GM23338 (cell line): ENCODE results near the gene AMPH. TPM values are rescaled to one million over a fixed set of nuclear protein-coding genes. Genes with fewer than 3 reads are reported as not detected.

Source experiments
- ATAC-seq: fragments of 200-7000 bp; cut with Tn5 transposase; 3 replicates; pipeline ENCODE4 v1.9.1; 2020
- DNase-seq: peaks from one replicate; pipeline ENCODE4 v3.0.0-alpha.2; 2015; ENCODE audit warnings: low spot score
- H2AFZ ChIP-seq: fragments of 200-600 bp; sonication (generic); 2 replicates; pipeline ENCODE4 v1.8.0; 2016; ENCODE audit warnings: antibody characterized with exemption, mild to moderate bottlenecking, moderate library complexity
- H3F3A ChIP-seq: fragments of 200-600 bp; sonication (generic); replicated peaks from 2 replicates; pipeline ENCODE4 v1.8.0; 2017; ENCODE audit warnings: antibody characterized with exemption, mixed run types, low read depth
- H3K27ac ChIP-seq: fragments of 200-600 bp; sonication (generic); 2 replicates; pipeline ENCODE4 v1.6.1; 2016; ENCODE audit warnings: low read depth
- H3K27me3 ChIP-seq: fragments of 200-600 bp; sonication (generic); 2 replicates; pipeline ENCODE4 v1.8.0; 2016; ENCODE audit warnings: mild to moderate bottlenecking, mixed run types, moderate library complexity; ENCODE audit not compliant: insufficient read depth
- H3K36me3 ChIP-seq: fragments of 200-600 bp; sonication (generic); 2 replicates; pipeline ENCODE4 v1.8.0; 2016; ENCODE audit warnings: mild to moderate bottlenecking; ENCODE audit not compliant: insufficient read depth
- H3K4me1 ChIP-seq: fragments of 200-600 bp; sonication (generic); 2 replicates; pipeline ENCODE4 v1.8.0; 2016; ENCODE audit warnings: mild to moderate bottlenecking, moderate library complexity; ENCODE audit not compliant: insufficient read depth
- H3K4me2 ChIP-seq: fragments of 200-600 bp; sonication (generic); 2 replicates; pipeline ENCODE4 v1.7.1; 2017; ENCODE audit warnings: mixed run types
- H3K4me3 ChIP-seq: fragments of 200-600 bp; sonication (generic); 2 replicates; pipeline ENCODE4 v1.6.1; 2016; ENCODE audit warnings: mixed run types
- H3K79me2 ChIP-seq: fragments of 200-600 bp; sonication (generic); replicated peaks from 2 replicates; pipeline ENCODE4 v1.8.0; 2017; ENCODE audit warnings: mild to moderate bottlenecking; ENCODE audit not compliant: insufficient read depth
- H3K9me2 ChIP-seq: fragments of 200-600 bp; sonication (generic); 2 replicates; pipeline ENCODE4 v1.8.0; 2017; ENCODE audit not compliant: insufficient read depth
- H4K20me1 ChIP-seq: fragments of 200-600 bp; sonication (generic); replicated peaks from 2 replicates; pipeline ENCODE4 v1.8.0; 2017; ENCODE audit warnings: mild to moderate bottlenecking; ENCODE audit not compliant: insufficient read depth
- H3K27ac Mint-ChIP-seq: 2 replicates; pipeline ENCODE4 v1.8.0; 2020; ENCODE audit warnings: inconsistent platforms, mild to moderate bottlenecking, moderate library complexity, mixed read lengths
- H3K27me3 Mint-ChIP-seq: 3 replicates; pipeline ENCODE4 v1.8.0; 2022; ENCODE audit warnings: low read depth, mild to moderate bottlenecking, moderate library complexity, mixed read lengths, inconsistent platforms; ENCODE audit not compliant: insufficient read depth, poor library complexity
- H3K36me3 Mint-ChIP-seq: 3 replicates; pipeline ENCODE4 v1.8.0; 2021; ENCODE audit warnings: low read depth, mild to moderate bottlenecking, inconsistent platforms, moderate library complexity, mixed read lengths
- H3K4me1 Mint-ChIP-seq: 3 replicates; pipeline ENCODE4 v1.8.0; 2020; ENCODE audit warnings: mild to moderate bottlenecking, inconsistent platforms, mixed read lengths
- H3K4me3 Mint-ChIP-seq: 3 replicates; pipeline ENCODE4 v1.8.0; 2021; ENCODE audit warnings: moderate library complexity, mild to moderate bottlenecking, inconsistent platforms, mixed read lengths
- H3K9me3 Mint-ChIP-seq: 3 replicates; pipeline ENCODE4 v1.8.0; 2020; ENCODE audit warnings: moderate library complexity, mild to moderate bottlenecking, inconsistent platforms, mixed read lengths
- CREB1 ChIP-seq: fragments of 250-450 bp; sonication (Bioruptor Pico); IDR thresholded peaks from 2 replicates; pipeline ENCODE4 v1.5.0; 2020; ENCODE audit warnings: low read depth, mild to moderate bottlenecking, moderate library complexity
- ETS1 ChIP-seq: IDR thresholded peaks from 2 replicates; pipeline ENCODE4 v1.6.1; 2016; ENCODE audit warnings: antibody characterized with exemption
- EZH2 ChIP-seq: fragments of 200-600 bp; sonication (generic); IDR thresholded peaks from one replicate; pipeline ENCODE4 v1.8.0; 2017; ENCODE audit warnings: antibody characterized with exemption, mild to moderate bottlenecking, low read depth; ENCODE audit not compliant: unreplicated experiment
- EZH2phosphoT487 ChIP-seq: fragments of 200-600 bp; sonication (generic); IDR thresholded peaks from one replicate; pipeline ENCODE4 v1.8.1; 2018; ENCODE audit warnings: antibody characterized with exemption; ENCODE audit not compliant: unreplicated experiment
- JUNB ChIP-seq: IDR thresholded peaks from one replicate; pipeline ENCODE4 v1.6.1; 2016; ENCODE audit warnings: antibody characterized with exemption; ENCODE audit not compliant: unreplicated experiment
- NANOG ChIP-seq: IDR thresholded peaks from 2 replicates; pipeline ENCODE4 v1.6.1; 2016; ENCODE audit warnings: antibody characterized with exemption, borderline replicate concordance
- POLR2AphosphoS5 ChIP-seq: IDR thresholded peaks from 2 replicates; pipeline ENCODE4 v1.6.1; 2016; ENCODE audit warnings: antibody characterized with exemption, low read depth
- STAT1 ChIP-seq: IDR thresholded peaks from one replicate; pipeline ENCODE4 v1.6.1; 2016; ENCODE audit warnings: antibody characterized with exemption; ENCODE audit not compliant: unreplicated experiment
- ZNF114 ChIP-seq: fragments of 250-450 bp; sonication (Bioruptor Pico); IDR thresholded peaks from 2 replicates; pipeline ENCODE4 v1.5.0; 2020; ENCODE audit warnings: mild to moderate bottlenecking, moderate library complexity
- ZNF331 ChIP-seq: fragments of 250-450 bp; sonication (Bioruptor Pico); IDR thresholded peaks from 2 replicates; pipeline ENCODE4 v1.5.0; 2020; ENCODE audit warnings: low read depth, mild to moderate bottlenecking, moderate library complexity
- ZNF462 ChIP-seq: fragments of 250-450 bp; sonication (Bioruptor Pico); IDR thresholded peaks from 2 replicates; pipeline ENCODE4 v1.5.0; 2020; ENCODE audit warnings: mild to moderate bottlenecking, moderate library complexity
- polyA plus RNA-seq: library from polyadenylated mRNA; unstranded; fragments of >200 nt; fragmentation: Nextera tagmentation; extraction: Ambion mirVana; gene quantifications from 2 replicates; pipeline ENCODE4 v1.2.1, GENCODE V29; 2016
- total RNA-seq: library from RNA; depleted of rRNA; stranded (reverse); fragments of >200 nt; shearing (Covaris generic); gene quantifications from 2 replicates; pipeline ENCODE4 v1.2.3, GENCODE V29; 2014
- TF ChIP-seq, protein P1 (sequence below), 2 experiments: fragments of 200-600 bp in 1 of 2; sonication (generic) in 1 of 2; conservative IDR thresholded peaks; 2 replicates each; pipeline versions ENCODE4 v1.5.1 to v1.6.1; 2016 to 2017; ENCODE audit warnings: antibody characterized with exemption in 2 of 2, low read depth in 2 of 2, mild to moderate bottlenecking in 2 of 2, moderate library complexity in 1 of 2

Gene AMPH
- total and polyA plus RNA-seq, 2 experiments from 2014 or later: 4.8 to 10.2 TPM

- peaks cover 18% of the 10 kb centered on the region for H3K4me1 Mint-ChIP-seq
- H3K27ac Mint-ChIP-seq: no peak overlapping the region
- H3K27ac ChIP-seq: no peak overlapping the region
- H3F3A ChIP-seq: no peaks in the 10 kb centered on the region
- H3K4me2 ChIP-seq: no peak overlapping the region
- H3K27me3 ChIP-seq: no peaks in the 10 kb centered on the region
- no peaks in the 10 kb centered on the region; the same call in 2 of the 3 replicates for H3K36me3 Mint-ChIP-seq
- no peaks in the 10 kb centered on the region; the same call in 2 of the 3 replicates for H3K9me3 Mint-ChIP-seq
- H2AFZ ChIP-seq: peak overlapping the region; percentile 50; the same call in 1 of the 2 replicates
- no peaks in the 10 kb centered on the region for H3K9me2 ChIP-seq
- peaks cover 3% of the 10 kb centered on the region for H3K27me3 Mint-ChIP-seq
- no peaks in the 10 kb centered on the region for H3K79me2 ChIP-seq
- ATAC-seq (no peak), DNase-seq (no peak)
- H4K20me1 ChIP-seq: no peaks in the 10 kb centered on the region
- no peak overlapping the region; the same call in 2 of the 3 replicates for H3K4me3 Mint-ChIP-seq
- TF ChIP-seq JUNB (no peak), NANOG (no peak), POLR2AphosphoS5 (no peak), ZNF114 (no peak), ZNF462 (CRISPR knock-in tag) (no peak), ZNF331 (no peak), EZH2phosphoT487 (no peak), CREB1 (CRISPR knock-in tag) (no peak), ETS1 (no peak), STAT1 (no peak), EZH2 (no peak)
- TF ChIP-seq, protein P1, sequence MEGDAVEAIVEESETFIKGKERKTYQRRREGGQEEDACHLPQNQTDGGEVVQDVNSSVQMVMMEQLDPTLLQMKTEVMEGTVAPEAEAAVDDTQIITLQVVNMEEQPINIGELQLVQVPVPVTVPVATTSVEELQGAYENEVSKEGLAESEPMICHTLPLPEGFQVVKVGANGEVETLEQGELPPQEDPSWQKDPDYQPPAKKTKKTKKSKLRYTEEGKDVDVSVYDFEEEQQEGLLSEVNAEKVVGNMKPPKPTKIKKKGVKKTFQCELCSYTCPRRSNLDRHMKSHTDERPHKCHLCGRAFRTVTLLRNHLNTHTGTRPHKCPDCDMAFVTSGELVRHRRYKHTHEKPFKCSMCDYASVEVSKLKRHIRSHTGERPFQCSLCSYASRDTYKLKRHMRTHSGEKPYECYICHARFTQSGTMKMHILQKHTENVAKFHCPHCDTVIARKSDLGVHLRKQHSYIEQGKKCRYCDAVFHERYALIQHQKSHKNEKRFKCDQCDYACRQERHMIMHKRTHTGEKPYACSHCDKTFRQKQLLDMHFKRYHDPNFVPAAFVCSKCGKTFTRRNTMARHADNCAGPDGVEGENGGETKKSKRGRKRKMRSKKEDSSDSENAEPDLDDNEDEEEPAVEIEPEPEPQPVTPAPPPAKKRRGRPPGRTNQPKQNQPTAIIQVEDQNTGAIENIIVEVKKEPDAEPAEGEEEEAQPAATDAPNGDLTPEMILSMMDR (conservative IDR thresholded peaks at IDR 0.05; ENCODE audit: low read depth in 2 of 2): no peak
- peaks cover 7% of the 10 kb centered on the region; the same call in 1 of the 2 replicates for H3K4me1 ChIP-seq
- no peaks in the 10 kb centered on the region for H3K36me3 ChIP-seq
- H3K4me3 ChIP-seq: no peak overlapping the region
Measured at GRCh38 chr7:38367301-38367890, 263.8 kb downstream of the AMPH start.
